HG02973 (cell line): ENCODE measurements around the gene SCRG1.

Experiments
- ATAC-seq: cut with Tn5 transposase; IDR thresholded peaks from one replicate; pipeline ENCODE4 v1.9.1; 2021; ENCODE audit warnings: moderate library complexity; ENCODE audit not compliant: unreplicated experiment

Gene SCRG1

DNA sequence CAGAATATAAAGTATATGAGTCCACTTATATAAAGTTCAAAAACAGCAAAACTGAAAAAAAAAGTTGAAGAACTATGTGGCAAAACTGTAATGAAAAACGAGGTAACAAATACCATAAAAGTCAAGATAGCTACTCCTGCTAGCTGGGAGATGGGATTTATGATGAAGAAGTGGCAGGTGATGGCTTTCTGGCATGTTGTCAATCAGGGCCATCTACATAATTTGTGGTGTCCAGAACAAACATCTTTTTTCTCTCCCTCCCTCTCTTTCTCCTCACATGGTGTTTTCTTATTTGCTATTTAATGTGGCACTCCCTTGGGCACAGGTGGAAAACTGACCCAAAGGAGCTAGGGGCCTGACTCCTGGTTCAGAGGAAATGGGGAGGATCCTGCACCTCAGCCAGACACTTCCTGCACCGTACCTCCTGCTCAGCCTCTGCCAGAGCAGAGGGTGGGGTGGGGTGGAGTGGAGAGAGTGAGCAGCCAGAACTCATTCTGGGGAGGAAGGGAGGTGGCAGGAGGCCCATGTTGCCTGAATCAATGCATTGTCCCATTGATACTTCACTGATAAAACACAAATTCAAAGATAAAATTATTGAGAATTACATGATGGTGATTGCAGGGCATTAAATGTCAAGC is 33.4 kb downstream of the SCRG1 start:
- ATAC-seq, result no peak

DNA sequence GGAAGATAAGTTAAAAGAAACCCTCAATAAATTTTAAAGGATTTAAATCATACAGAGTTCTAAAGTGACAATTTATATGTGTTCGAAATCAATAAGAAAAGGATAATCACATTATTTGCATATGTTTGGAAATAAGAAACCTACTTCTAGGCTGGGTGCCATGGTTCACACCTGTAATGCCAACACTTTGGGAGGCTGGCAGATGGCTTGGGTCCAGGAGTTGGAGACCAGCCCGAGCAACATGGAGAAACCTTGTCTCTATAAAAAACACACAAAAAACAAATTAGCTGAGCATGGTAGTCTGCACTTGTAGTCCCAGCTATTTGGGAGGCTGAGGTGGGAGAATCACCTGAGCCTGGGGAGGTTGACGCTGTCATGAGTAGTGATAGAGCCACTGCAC is 36.2 kb downstream of the SCRG1 start:
- ATAC-seq, result no peak

DNA sequence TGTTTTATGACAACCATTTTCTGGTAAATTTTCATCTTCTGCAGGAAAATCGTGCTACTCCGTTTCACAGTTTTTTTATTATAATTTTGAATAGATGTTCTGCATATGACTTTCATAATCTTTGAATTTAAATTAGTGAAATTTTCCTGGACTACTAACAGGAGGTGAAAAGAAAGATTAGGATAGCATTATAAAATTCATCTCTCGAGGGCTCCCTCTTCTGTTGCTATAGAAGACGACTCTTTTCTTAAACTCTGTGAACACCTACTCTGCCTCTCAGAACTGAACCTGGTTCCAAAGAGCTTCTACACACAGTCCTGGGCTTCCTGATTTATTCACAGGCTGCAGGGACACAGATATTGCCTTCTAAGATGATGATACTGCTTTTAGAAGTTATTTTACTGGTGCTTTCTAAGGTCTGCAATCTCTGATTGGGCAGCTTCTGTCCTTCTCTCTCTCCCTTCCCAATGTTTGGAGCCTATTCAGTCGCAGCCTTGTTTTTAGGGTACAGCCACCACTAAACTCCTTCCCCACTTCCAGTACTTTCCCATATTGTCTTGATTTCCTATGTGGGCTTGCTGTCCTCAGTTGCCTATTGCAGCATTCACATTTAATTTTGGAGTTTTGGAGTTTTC is 38.2 kb downstream of the SCRG1 start:
- no peak for ATAC-seq

DNA sequence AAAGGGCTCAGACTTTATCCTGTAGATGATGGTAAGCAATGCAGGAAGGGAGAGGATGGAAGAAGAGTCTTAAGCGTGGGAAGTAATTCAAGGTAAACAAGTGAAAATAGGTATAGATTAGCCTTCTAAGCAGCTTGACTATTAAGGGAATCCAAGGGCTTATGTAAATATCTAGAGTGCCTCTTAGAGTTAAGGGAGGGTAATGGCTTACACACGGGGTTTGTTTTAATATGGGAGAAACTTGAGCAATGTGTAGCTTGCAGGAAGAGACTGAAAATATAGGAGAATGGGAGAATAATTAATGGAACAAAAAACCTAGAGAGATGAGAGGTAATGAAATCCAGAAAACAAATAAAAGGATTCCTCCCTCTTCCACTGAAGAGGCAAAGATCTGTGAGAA is 41.0 kb downstream of the SCRG1 start:
- no peak for ATAC-seq

DNA sequence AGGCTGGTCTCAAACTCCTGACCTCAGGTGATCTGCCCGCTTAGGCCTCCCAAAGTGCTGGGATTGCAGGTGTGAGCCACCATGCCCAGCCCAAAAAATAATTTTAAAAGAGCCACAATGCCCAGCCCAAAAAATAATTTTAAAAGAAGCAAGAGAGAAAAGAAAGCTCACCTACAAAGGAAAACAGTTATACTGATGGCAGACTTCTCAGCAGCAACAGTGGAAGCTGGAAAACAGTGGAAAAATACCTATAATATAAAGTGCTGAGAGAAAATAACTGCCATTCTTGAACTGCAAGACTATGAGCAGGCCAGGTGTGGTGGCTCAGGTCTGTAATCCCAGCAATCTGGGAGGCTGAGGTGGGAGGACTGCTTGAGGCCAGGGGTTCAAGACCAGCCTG is 51.4 kb downstream of the SCRG1 start:
- ATAC-seq, result no peak

DNA sequence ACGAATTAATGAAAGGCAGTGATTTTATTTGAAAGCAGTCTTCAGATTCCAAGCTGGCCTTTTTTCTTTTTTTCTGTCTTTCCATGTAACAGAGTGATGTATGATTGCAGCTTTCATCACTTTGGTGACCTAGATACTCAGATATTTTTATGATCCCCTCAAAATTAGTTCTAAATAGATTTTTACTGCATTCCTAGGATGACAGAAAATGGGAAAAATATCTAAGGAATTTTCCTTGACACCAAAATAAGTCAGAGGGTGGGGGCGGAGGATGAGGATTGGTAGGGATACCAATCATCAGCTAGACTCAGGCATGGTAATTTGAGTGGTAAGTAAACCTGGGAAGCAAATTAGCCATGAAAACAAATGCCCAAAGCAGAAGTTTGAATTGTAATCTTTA is 52.8 kb downstream of the SCRG1 start:
- no peak for ATAC-seq

DNA sequence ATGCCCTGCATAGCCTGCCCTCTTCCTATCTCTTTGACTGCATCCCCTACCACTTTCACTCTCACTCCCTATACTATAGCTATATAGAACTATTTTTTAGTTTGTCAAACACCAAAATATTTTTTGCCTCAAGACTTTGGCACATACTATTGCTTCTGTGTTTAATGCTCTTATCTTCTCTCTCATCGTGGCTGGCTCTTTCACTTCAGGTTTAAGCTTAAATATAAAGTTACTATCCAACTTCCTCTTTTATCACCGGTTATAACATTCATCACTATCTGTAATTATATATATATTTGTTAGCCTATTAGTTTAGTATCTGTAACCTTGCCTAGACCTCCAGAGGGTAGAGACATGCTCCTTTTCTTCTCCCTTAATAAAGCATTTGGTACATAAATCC is 53.3 kb downstream of the SCRG1 start:
- no peak for ATAC-seq

DNA sequence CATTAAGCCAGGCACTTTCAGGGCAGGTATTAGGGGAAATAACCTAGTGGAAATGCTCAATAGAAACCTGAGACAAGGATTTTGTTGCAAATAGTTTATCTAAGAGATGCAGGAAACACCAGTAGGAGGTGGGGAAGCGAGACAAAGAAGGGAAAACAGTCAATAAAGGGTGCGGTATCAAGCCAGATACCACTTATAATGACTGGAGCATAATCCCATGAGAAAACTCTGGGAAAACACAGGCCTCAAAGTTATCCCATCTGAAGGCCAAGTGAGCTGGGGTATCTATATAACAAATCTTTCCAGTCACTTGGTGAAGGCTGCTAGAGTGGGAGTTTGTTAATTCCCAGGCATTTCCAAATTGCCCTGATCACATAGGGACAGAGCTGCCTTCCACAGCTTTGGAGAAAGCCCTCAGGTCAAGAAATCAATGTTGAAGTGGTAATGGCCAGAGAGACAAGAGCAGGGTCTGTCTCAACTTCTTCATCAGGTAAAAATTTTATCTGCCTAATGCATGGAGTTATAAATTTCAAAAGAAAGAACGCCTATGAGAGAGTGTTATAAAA is 55.0 kb downstream of the SCRG1 start:
- no peak for ATAC-seq

DNA sequence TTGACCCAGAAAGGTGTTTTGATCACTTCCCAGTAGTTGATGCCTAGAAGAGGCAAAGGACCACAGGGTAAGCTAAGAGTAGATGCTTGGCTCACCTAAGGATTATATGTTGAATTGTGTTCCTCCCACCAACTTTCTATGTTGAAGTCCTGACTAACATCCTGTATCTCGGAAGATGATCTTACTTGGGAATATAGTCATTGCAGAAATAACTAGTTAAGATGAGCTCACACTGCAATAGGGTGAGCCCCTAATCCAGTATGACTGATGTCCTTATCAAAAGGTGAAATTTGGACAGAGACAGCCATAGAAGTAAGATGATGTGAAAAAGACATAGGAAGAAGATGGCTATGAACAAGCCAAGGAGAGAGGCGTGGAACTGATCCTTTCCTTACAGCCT is 61.5 kb downstream of the SCRG1 start:
- ATAC-seq, result no peak

DNA sequence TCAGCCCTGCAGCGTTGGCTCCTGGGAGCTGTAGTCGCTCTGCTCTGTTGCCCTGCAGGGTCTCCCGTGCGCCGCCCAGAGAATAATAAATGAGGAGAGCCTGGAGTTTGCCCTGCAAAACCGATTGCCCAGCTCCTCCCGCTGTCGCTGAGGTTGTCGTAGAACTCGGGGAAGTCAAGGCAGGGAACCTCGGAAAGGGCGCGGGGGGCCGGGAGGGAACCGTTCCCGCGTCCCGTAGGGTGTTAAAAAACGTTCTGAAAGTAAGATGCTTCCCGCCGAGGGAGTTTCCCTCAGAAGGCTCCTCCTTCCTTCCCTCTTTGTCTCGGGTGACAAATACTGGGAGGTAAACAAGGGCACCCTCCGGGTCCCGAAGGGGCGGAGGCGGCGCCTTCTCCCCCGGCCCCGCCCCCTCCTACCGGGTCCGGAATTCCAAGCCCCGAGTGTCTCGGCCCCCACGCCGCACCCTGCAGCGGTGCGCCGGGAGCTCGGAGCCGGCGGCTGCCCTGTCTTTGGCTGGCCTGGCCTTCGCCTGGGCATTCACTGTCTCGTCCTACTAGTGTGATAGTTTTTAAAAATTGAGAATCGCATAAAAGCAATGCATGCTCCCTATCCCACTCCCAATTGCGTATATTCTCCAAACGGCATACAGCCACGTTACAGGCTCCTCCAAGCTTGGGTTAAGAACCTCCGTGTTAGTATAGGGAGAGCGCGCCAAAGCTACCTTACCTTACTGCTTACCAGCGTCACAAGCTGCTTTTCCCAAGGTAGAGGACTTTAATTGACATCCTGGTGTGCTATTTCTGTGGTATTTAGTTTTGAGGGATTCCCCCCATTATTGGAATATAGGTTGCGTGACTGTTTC is 63.8 kb downstream of the SCRG1 start:
- ATAC-seq, result peak; percentile 30
